NCI-H345 treated with DMSO at 0.1 percent for 48 hours (cell line): ENCODE data around the gene NAP1L4.
"Not testable (repeated sequence)": the region's sequence is repeated elsewhere in the genome, so short reads cannot be mapped to it uniquely, and the experiment has no call there.

Experiments used
- DNase-seq: peaks from one replicate; lab custom pipeline; 2025; ENCODE audit not compliant: unreplicated experiment; lab: John Stamatoyannopoulos, UW

NAP1L4 gene

GRCh38 chr11:2911785-2912391, 80.2 kb downstream of the NAP1L4 start:
- DNase-seq, result no peak

- DNase-seq, result no peak
Measured at GRCh38 chr11:2911088-2911784, 80.9 kb downstream of the NAP1L4 start.

DNA sequence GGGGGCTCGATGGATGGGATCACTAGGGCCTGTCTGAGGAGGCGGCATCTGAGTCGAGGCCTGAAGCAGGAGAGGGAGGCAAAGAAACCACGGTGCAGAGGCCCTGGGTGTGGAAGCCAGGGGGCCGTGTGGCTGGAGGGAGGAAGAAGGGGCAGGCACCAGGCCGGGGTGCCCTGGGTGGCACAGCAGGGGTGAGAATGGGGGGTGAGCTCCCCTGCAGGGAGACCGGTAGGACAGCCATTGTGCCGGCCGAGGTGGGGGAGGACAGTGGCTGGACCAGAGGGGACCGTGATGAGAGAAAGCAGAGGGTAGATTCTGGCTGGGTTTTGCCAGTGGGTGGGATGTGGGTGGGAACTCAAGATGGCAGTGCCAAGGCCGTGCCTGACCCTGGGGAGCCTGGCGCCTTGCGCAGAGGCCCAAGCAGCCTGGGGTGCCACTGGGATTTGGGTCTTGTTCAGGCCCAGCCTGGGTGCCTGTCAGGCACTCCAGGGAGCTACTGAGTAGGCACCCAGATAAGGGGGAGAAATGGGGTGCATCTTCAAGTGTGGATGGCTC, 81.7 kb downstream of the NAP1L4 start:
- DNase-seq, result no peak

DNA sequence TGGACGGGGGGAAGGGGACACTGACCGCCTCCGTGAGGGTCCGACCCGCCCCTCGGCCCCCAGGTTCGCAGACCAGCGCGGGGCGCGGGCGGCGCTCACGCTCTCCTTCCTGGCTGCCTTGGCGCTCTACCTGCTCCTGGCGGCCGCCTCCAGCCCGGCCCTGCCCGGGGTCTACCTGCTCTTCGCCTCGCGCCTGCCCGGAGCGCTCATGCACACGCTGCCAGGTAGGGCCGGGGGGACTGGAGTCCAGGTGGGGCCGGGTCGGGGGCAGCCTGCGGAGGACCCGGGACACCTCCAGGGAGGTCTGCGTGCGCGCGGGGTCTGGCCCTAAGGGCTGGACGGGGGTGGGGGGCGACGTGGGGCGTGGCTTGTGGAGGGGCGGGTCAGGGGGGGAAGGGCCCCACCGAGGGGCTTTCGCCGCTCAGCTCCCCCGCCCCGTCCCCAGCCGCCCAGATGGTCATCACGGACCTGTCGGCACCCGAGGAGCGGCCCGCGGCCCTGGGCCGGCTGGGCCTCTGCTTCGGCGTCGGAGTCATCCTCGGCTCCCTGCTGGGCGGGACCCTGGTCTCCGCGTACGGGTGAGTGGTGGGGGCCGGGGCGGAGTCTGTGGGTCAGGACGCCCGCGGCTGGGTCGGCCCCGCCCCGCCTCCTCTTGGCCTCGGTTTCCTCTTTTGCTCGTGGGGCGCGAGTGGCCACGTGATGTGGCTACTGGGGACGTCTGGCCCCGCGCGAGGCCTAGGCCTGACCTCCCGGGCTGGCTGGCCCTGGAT, 82.8 kb downstream of the NAP1L4 start:
- no peak for DNase-seq

GRCh38 chr11:2908130-2908529, 84.0 kb downstream of the NAP1L4 start:
- no peak for DNase-seq

DNA sequence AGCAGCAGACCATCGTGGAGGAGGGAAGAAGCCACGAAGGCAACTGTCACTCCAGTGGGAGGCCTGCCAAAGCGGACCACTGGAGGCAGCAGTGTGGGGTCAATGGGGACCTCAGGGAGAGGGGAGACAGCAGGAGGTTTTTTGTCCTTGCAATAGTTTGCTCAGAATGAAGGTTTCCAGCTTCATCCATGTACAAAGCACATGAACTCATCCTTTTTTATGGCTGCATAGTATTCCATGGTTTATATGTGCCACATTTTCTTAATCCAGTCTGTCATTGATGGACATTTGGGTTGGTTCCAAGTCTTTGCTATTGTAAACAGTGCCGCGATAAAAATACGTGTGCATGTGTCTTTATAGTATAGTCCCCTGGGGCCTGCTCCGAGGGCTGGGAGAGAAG, 86.8 kb downstream of the NAP1L4 start:
- not testable (repeated sequence) for DNase-seq

- no peak for DNase-seq
Measured at GRCh38 chr11:2904153-2905052, 87.7 kb downstream of the NAP1L4 start.

- DNase-seq, result no peak
Measured at GRCh38 chr11:2903672-2904011, 88.5 kb downstream of the NAP1L4 start.

- DNase-seq, result no peak
Measured at GRCh38 chr11:2902784-2903671, 89.1 kb downstream of the NAP1L4 start.

DNA sequence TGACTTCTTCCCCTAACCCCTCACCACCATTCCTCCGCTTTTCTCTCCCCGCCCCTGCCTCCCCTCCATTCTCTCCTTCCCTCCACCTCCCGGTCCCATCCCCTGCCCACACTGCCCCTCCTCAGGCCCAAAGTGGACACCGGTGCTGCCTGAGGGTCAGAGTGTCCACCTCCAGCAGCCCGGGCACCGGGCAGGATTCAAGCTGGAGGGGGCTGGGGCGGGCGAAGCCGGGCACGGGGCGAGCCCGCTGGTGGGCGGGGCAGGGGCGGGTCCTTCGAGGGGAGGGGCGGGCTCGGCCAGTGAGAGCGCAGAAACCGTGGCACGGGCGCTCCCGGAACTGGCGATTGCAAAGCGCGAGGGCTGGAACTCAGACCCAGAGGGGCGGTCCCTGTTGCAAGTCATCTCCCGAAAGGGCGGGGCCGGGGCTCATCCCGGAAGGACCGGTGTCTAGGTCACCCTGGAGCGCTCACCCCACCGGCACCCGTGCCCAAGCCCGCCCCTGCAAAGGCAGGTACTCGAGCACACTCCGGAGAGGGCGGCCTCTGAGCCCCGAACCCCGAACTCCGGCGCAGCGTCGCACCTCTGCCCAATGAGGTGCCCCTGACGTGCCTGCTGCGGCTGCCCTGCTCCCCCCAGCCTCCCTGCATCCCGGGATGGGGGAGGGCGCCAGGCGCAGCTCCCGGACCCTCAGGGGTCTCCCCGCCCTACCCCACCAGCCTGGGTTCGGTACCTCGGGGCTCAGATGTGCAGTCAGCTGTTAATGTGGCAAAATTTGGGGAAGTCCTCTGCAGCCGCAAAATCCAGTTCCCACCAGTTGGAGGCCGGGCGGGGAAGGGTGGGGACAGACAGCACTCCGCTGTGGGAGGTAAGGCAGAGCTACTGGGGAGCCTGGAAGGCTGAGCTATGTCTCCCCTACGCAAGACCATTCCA, 90.0 kb downstream of the NAP1L4 start:
- DNase-seq, result peak; percentile 93

GRCh38 chr11:2901196-2901796, 90.8 kb downstream of the NAP1L4 start:
- no peak for DNase-seq

- no peak for DNase-seq
Measured at GRCh38 chr11:2899080-2899783, 92.9 kb downstream of the NAP1L4 start.

DNA sequence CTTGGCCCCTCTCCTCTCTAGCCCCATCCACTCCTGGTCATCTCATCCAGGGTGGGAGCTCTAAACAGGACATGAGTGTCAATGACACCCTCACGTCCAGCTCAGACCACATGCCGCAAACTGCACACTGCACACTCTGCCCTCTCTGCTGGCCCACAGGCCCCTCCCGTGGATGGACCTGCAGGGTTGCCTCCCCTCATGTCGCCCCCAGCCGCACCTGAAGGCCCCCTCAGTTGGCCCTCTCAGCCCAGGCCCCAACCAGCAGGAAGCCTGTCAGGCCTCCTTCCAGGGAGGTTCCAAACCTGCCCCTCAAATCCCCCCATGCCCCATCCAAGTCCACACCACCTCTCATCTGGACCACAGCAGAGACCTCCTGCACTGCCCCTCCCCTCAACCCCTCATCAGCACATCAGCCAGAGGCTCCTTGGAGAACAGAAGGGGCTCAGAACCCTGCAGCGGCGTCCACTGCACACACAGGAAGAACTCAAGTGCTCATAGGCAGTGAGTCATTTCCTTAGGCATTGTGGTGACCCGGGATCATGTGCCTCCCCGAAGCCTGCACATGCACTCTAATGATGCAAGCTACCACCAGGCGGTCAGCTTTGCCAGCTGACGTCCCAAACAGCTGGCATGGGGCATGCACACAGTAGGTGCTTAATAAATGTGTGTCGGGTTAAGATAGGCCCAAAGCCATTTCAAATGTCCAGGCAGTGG, 93.6 kb downstream of the NAP1L4 start:
- no peak for DNase-seq

DNA sequence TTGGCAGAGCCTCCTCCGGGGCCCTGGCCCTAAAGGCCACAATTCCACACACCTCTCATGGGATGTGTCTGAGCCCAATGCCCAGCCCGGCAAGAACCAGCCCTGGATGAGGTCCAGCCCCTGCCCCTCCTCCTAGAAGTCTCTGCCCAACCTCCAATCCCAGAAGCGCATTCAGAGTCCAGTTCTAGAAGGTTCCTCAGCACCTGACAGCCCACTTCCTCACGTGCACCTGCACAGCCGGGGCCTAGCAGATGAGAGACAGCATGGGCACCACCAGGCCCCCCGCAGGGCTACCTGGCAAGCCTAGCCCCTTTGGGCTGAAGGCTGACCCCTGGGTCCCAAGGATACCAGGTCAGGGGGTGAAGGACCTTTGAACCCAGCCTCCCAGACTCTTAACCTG, 95.1 kb downstream of the NAP1L4 start:
- DNase-seq, result no peak

DNA sequence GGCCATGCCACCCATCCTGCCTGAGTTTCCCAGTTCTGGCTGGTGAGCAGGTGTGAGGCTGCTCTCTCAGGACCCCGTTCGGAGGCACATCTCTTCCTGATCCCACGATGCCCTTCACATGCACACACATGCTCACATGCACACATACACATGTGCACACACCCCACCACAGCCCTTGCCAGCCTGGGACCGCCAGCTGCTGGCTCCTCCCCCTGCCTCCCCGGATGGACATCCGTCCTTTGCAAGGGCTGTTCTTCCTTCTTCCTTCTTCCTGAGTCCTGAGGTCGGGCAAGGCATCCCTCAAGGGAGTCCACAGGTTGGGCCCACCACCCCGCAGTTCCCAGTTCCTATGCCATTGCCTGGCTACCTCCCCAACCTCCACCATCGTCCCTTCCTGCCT, 96.1 kb downstream of the NAP1L4 start:
- no peak for DNase-seq
